ENCODE data around the gene POU2F1. TPM values are rescaled to one million over a fixed set of nuclear protein-coding genes. Genes with fewer than 3 reads are reported as not detected.

The POU2F1 gene
- total and polyA plus RNA-seq, 11 donors: 2.4 to 13.4 (median 8.8) TPM

GRCh38 chr1:167357305-167357704 is 136.6 kb downstream of the POU2F1 start:
- intact Hi-C loops (cut with DNase I): no loop called here
- 88 to 91% (median 90%) methylated on average over 6 of the region's 6 CpGs for WGBS, 4 donors
- no peak for ATAC-seq

GRCh38 chr1:167359295-167359694 is 138.6 kb downstream of the POU2F1 start:
- peaks cover 0 to 4% (median 0%) of the 10 kb centered on the region in 12 donors for H3K4me1 ChIP-seq
- TF ChIP-seq CTCF (IDR thresholded peaks at IDR 0.05) (no peak), POLR2A (IDR thresholded peaks at IDR 0.05) (no peak)
- intact Hi-C loops (cut with DNase I): no loop called here
- H3K36me3 ChIP-seq: no peaks in the 10 kb centered on the region
- H3K27me3 ChIP-seq: no peaks in the 10 kb centered on the region
- no peak overlapping the region for H3K4me3 ChIP-seq
- H3K9me3 ChIP-seq: peaks cover 0 to 12% (median 0%) of the 10 kb centered on the region in 12 donors
- 92 to 97% (median 95%) methylated on average over 4 of the region's 4 CpGs for WGBS, 4 donors
- DNase-seq: no peak
- H3K27ac ChIP-seq: no peak overlapping the region
- no peak for ATAC-seq

More at GRCh38 chr1:167357305-167357704, 136.6 kb downstream of the POU2F1 start:
- Histone ChIP-seq H3K9me3 (peaks cover 0 to 21% (median 0%) of the 10 kb centered on the region in 12 donors), H3K27me3 (no peaks in the 10 kb centered on the region), H3K27ac (no peak overlapping the region), H3K36me3 (no peaks in the 10 kb centered on the region), H3K4me3 (no peak overlapping the region), H3K4me1 (peaks cover 0 to 4% (median 0%) of the 10 kb centered on the region in 12 donors)
- TF ChIP-seq CTCF (IDR thresholded peaks at IDR 0.05): no peak
- TF ChIP-seq POLR2A (IDR thresholded peaks at IDR 0.05): no peak
- DNase-seq: no peak

GRCh38 chr1:167360120-167360519 is 139.4 kb downstream of the POU2F1 start:
- H3K36me3 ChIP-seq: no peaks in the 10 kb centered on the region
- peaks cover 0 to 4% (median 0%) of the 10 kb centered on the region in 12 donors for H3K4me1 ChIP-seq
- 93 to 97% (median 95%) methylated on average over 4 of the region's 4 CpGs for WGBS, 4 donors
- no peak for ATAC-seq
- no peak for DNase-seq
- TF ChIP-seq POLR2A (IDR thresholded peaks at IDR 0.05) (no peak), CTCF (IDR thresholded peaks at IDR 0.05) (no peak)
- intact Hi-C loops (cut with DNase I): no loop called here
- H3K27me3 ChIP-seq: no peaks in the 10 kb centered on the region
- H3K9me3 ChIP-seq: peaks cover 0 to 6% (median 0%) of the 10 kb centered on the region in 12 donors
- H3K27ac ChIP-seq: no peak overlapping the region
- no peak overlapping the region for H3K4me3 ChIP-seq

- H3K36me3 ChIP-seq: peaks cover 0 to 18% (median 9%) of the 10 kb centered on the region in 9 donors
- no peak overlapping the region for H3K4me3 ChIP-seq
- 94 to 100% (median 100%) methylated on average over 1 of the region's 1 CpG for WGBS, 4 donors
- H3K9me3 ChIP-seq: peaks cover 0 to 6% (median 0%) of the 10 kb centered on the region in 12 donors
- no peak for DNase-seq
- no peak overlapping the region for H3K27ac ChIP-seq
- ATAC-seq: no peak
- intact Hi-C loops (cut with DNase I): no loop called here
- peaks cover 0 to 4% (median 0%) of the 10 kb centered on the region in 12 donors for H3K4me1 ChIP-seq
- no peaks in the 10 kb centered on the region for H3K27me3 ChIP-seq
- no peak for TF ChIP-seq CTCF (IDR thresholded peaks at IDR 0.05)
- no peak for TF ChIP-seq POLR2A (IDR thresholded peaks at IDR 0.05)
These were observed 142.0 kb downstream of the POU2F1 start for GRCh38 chr1:167362638-167363037.
